ENCODE data around the gene BLOC1S5.
"Not testable (repeated sequence)": the region's sequence is repeated elsewhere in the genome, so short reads cannot be mapped to it uniquely, and the experiment has no call there.

Gene BLOC1S5

GRCh38 chr6:8080362-8081151 is 16.4 kb upstream of the BLOC1S5 start:
- no peak for DNase-seq

GRCh38 chr6:8079126-8079525 is 14.9 kb upstream of the BLOC1S5 start:
- DNase-seq = no peak

GRCh38 chr6:8077991-8078390 is 13.8 kb upstream of the BLOC1S5 start:
- no peak for DNase-seq

GRCh38 chr6:8075704-8076103 is 11.5 kb upstream of the BLOC1S5 start:
- DNase-seq = no peak

GRCh38 chr6:8075185-8075584 is 11.0 kb upstream of the BLOC1S5 start:
- DNase-seq = no peak

- no peak for DNase-seq
Observed at GRCh38 chr6:8074213-8074612, 10.0 kb upstream of the BLOC1S5 start.

- DNase-seq = no peak
Observed at GRCh38 chr6:8073758-8074157, 9.6 kb upstream of the BLOC1S5 start.

GRCh38 chr6:8070718-8071117 is 6.5 kb upstream of the BLOC1S5 start:
- DNase-seq = no peak

GRCh38 chr6:8069631-8070284 is 5.6 kb upstream of the BLOC1S5 start:
- DNase-seq = no peak

GRCh38 chr6:8069151-8069550 is 5.0 kb upstream of the BLOC1S5 start:
- no peak for DNase-seq

GRCh38 chr6:8066108-8066507 is 1.9 kb upstream of the BLOC1S5 start:
- DNase-seq = no peak

GRCh38 chr6:8065519-8065911 is 1.3 kb upstream of the BLOC1S5 start:
- peak in 1 of 2 donors; percentile 7 for DNase-seq

- no peak for DNase-seq
Observed at GRCh38 chr6:8064638-8065518, 689 bp upstream of the BLOC1S5 start.

GRCh38 chr6:8061736-8062135 is 2.5 kb downstream of the BLOC1S5 start:
- no peak for DNase-seq

GRCh38 chr6:8060346-8060745 is 3.8 kb downstream of the BLOC1S5 start:
- no peak for DNase-seq

GRCh38 chr6:8059129-8059528 is 5.1 kb downstream of the BLOC1S5 start:
- no peak for DNase-seq

- DNase-seq = no peak
Observed at GRCh38 chr6:8057793-8058192, 6.4 kb downstream of the BLOC1S5 start.

- no peak for DNase-seq
Observed at GRCh38 chr6:8057263-8057662, 6.9 kb downstream of the BLOC1S5 start.

- DNase-seq = no peak
Observed at GRCh38 chr6:8054276-8054675, 9.9 kb downstream of the BLOC1S5 start.

- DNase-seq = no peak
Observed at GRCh38 chr6:8047541-8048292, 16.5 kb downstream of the BLOC1S5 start.

- DNase-seq = not testable (repeated sequence)
Observed at GRCh38 chr6:8045769-8046168, 18.4 kb downstream of the BLOC1S5 start.

- DNase-seq = no peak
Observed at GRCh38 chr6:8043221-8043620, 21.0 kb downstream of the BLOC1S5 start.
